Measurements from ENCODE around the gene URAD. TPM values are rescaled to one million over a fixed set of nuclear protein-coding genes. Genes with fewer than 3 reads are reported as not detected.

URAD gene
- total RNA-seq, 2 experiments from 2014 or later: not detected

- no peaks in the 10 kb centered on the region for H3K4me1 ChIP-seq (ENCODE audit: insufficient read depth, low read length)
- H3K4me3 ChIP-seq (ENCODE audit: low read length): no peak overlapping the region
- Mint-ChIP-seq H3K27me3 (no peaks in the 10 kb centered on the region), H3K4me1 (ENCODE audit: low read depth) (peaks cover 11% of the 10 kb centered on the region), H3K27ac (no peak overlapping the region), H3K9me3 (no peaks in the 10 kb centered on the region), H3K36me3 (ENCODE audit: low read depth) (no peaks in the 10 kb centered on the region), H3K4me3 (no peak overlapping the region)
- no peaks in the 10 kb centered on the region for H3K36me3 ChIP-seq (ENCODE audit: insufficient read depth, low read length)
- DNase-seq: no peak
- TF ChIP-seq CTCF (IDR thresholded peaks at IDR 0.05): no peak
- H3K27ac ChIP-seq (ENCODE audit: low read depth in 1 of 2, low read length in 2 of 2): no peak overlapping the region
- H3K9me3 ChIP-seq (ENCODE audit: control insufficient read depth in 1 of 2, insufficient read depth in 1 of 2, low read length in 2 of 2): no peaks in the 10 kb centered on the region
- POLR2A ChIA-PET: no interaction called here
- intact Hi-C loops (cut with DNase I, micrococcal nuclease): no loop called here
- no peak for ATAC-seq (ENCODE audit: poor library complexity)
- CTCF ChIA-PET: no interaction called here
- H3K27me3 ChIP-seq (ENCODE audit: control insufficient read depth in 1 of 2, insufficient read depth in 2 of 2, low read length in 2 of 2): peaks cover 0 to 4% of the 10 kb centered on the region in 2 experiments
Measured at GRCh38 chr13:28026508-28026907, 38.0 kb upstream of the URAD start.

- no peak overlapping the region for H3K27ac ChIP-seq (ENCODE audit: low read depth in 1 of 2, low read length in 2 of 2)
- ChIA-PET CTCF (no interaction called here), POLR2A (no interaction called here)
- DNase-seq (no peak), ATAC-seq (ENCODE audit: poor library complexity) (no peak)
- no peaks in the 10 kb centered on the region for H3K9me3 ChIP-seq (ENCODE audit: control insufficient read depth in 1 of 2, insufficient read depth in 1 of 2, low read length in 2 of 2)
- Mint-ChIP-seq H3K27me3 (peaks cover 5% of the 10 kb centered on the region), H3K4me1 (ENCODE audit: low read depth) (peaks cover 10% of the 10 kb centered on the region), H3K4me3 (no peak overlapping the region), H3K27ac (no peak overlapping the region), H3K36me3 (ENCODE audit: low read depth) (no peaks in the 10 kb centered on the region), H3K9me3 (no peaks in the 10 kb centered on the region)
- no peak for TF ChIP-seq CTCF (IDR thresholded peaks at IDR 0.05)
- H3K4me1 ChIP-seq (ENCODE audit: insufficient read depth, low read length): no peaks in the 10 kb centered on the region
- H3K27me3 ChIP-seq (ENCODE audit: control insufficient read depth in 1 of 2, insufficient read depth in 2 of 2, low read length in 2 of 2): no peaks in the 10 kb centered on the region
- intact Hi-C loops (cut with DNase I, micrococcal nuclease): no loop called here
- no peak overlapping the region for H3K4me3 ChIP-seq (ENCODE audit: low read length)
- H3K36me3 ChIP-seq (ENCODE audit: insufficient read depth, low read length): no peaks in the 10 kb centered on the region
Measured at GRCh38 chr13:28022848-28023518, 34.5 kb upstream of the URAD start.

GRCh38 chr13:28014301-28014700, 25.8 kb upstream of the URAD start:
- POLR2A ChIA-PET: interaction anchor here (0.6 kb wide), 1 partner anchor 330 kb away, joined by 3 read pairs; no protein-coding TSS in a partner anchor
- DNase-seq (no peak), ATAC-seq (ENCODE audit: poor library complexity) (no peak)
- Histone ChIP-seq H3K9me3 (ENCODE audit: control insufficient read depth in 1 of 2, insufficient read depth in 1 of 2, low read length in 2 of 2) (no peaks in the 10 kb centered on the region), H3K4me1 (ENCODE audit: insufficient read depth, low read length) (no peaks in the 10 kb centered on the region), H3K27me3 (ENCODE audit: control insufficient read depth in 1 of 2, insufficient read depth in 2 of 2, low read length in 2 of 2) (no peaks in the 10 kb centered on the region), H3K27ac (ENCODE audit: low read depth in 1 of 2, low read length in 2 of 2) (no peak overlapping the region), H3K4me3 (ENCODE audit: low read length) (no peak overlapping the region), H3K36me3 (ENCODE audit: insufficient read depth, low read length) (no peaks in the 10 kb centered on the region)
- no peaks in the 10 kb centered on the region for H3K36me3 Mint-ChIP-seq (ENCODE audit: low read depth)
- H3K27ac Mint-ChIP-seq: no peak overlapping the region
- no peak for TF ChIP-seq CTCF (IDR thresholded peaks at IDR 0.05)
- no peaks in the 10 kb centered on the region for H3K9me3 Mint-ChIP-seq
- no peak overlapping the region for H3K4me3 Mint-ChIP-seq
- peaks cover 14% of the 10 kb centered on the region for H3K27me3 Mint-ChIP-seq
- intact Hi-C loops (cut with DNase I, micrococcal nuclease): no loop called here
- CTCF ChIA-PET: interaction anchor here (1.1 kb wide), 1 partner anchor 184 kb away, joined by 3 read pairs; no protein-coding TSS in a partner anchor
- H3K4me1 Mint-ChIP-seq (ENCODE audit: low read depth): no peaks in the 10 kb centered on the region
